ENCODE results near the gene CA12. TPM values are rescaled to one million over a fixed set of nuclear protein-coding genes. Genes with fewer than 3 reads are reported as not detected.

Gene CA12
- total RNA-seq, 4 donors from 2014 or later = 13.3 to 46.7 (median 17.5) TPM

- no peak for TF ChIP-seq CTCF (IDR thresholded peaks at IDR 0.05)
- Histone ChIP-seq H3K9me3 (no peaks in the 10 kb centered on the region), H3K27ac (no peak overlapping the region), H3K36me3 (peaks cover 0 to 24% of the 10 kb centered on the region in 2 donors), H3K27me3 (no peaks in the 10 kb centered on the region), H3K4me1 (no peaks in the 10 kb centered on the region), H3K4me3 (no peak overlapping the region)
- no peak for ATAC-seq
- 73 to 95% methylated on average over 3 of the region's 8 CpGs for WGBS, 2 donors (ENCODE audit: low coverage in 1 of 2)
Measured at GRCh38 chr15:63335543-63336240, 46.0 kb downstream of the CA12 start.

GRCh38 chr15:63334821-63335220 is 46.8 kb downstream of the CA12 start:
- Histone ChIP-seq H3K4me3 (no peak overlapping the region), H3K27ac (no peak overlapping the region), H3K36me3 (peaks cover 0 to 17% of the 10 kb centered on the region in 2 donors), H3K4me1 (no peaks in the 10 kb centered on the region), H3K27me3 (no peaks in the 10 kb centered on the region), H3K9me3 (no peaks in the 10 kb centered on the region)
- no peak for TF ChIP-seq POLR2A (IDR thresholded peaks at IDR 0.05)
- TF ChIP-seq POLR2AphosphoS5 (IDR thresholded peaks at IDR 0.05) = no peak
- no peak for TF ChIP-seq EP300 (IDR thresholded peaks at IDR 0.05)
- no peak for TF ChIP-seq CTCF (IDR thresholded peaks at IDR 0.05)
- ATAC-seq = no peak
- 77% methylated on average over 2 of the region's 2 CpGs; no CpG with 5 or more reads in 1 of the 2 donors for WGBS, 2 donors (ENCODE audit: low coverage in 1 of 2)

- 0 to 42% methylated on average over 1 to 7 of the region's 9 CpGs for WGBS, 2 donors (ENCODE audit: low coverage in 1 of 2)
- TF ChIP-seq POLR2AphosphoS5 (IDR thresholded peaks at IDR 0.05) (no peak), EP300 (IDR thresholded peaks at IDR 0.05) (no peak), POLR2A (IDR thresholded peaks at IDR 0.05) (no peak), CTCF (IDR thresholded peaks at IDR 0.05) (no peak)
Measured at GRCh38 chr15:63332367-63333124, 49.1 kb downstream of the CA12 start.

GRCh38 chr15:63331456-63331855 is 50.2 kb downstream of the CA12 start:
- no peaks in the 10 kb centered on the region for H3K36me3 ChIP-seq
- H3K27me3 ChIP-seq = no peaks in the 10 kb centered on the region
- H3K9me3 ChIP-seq = no peaks in the 10 kb centered on the region
- H3K4me3 ChIP-seq = no peak overlapping the region
- H3K4me1 ChIP-seq = no peaks in the 10 kb centered on the region
- TF ChIP-seq POLR2AphosphoS5 (IDR thresholded peaks at IDR 0.05) (no peak), CTCF (IDR thresholded peaks at IDR 0.05) (no peak), EP300 (IDR thresholded peaks at IDR 0.05) (no peak), POLR2A (IDR thresholded peaks at IDR 0.05) (no peak)
- 80 to 100% methylated on average over 2 to 11 of the region's 12 CpGs for WGBS, 2 donors (ENCODE audit: low coverage in 1 of 2)
- H3K27ac ChIP-seq = no peak overlapping the region
- no peak for ATAC-seq

More at GRCh38 chr15:63332367-63333124, 49.1 kb downstream of the CA12 start:
- no peaks in the 10 kb centered on the region for H3K4me1 ChIP-seq
- no peaks in the 10 kb centered on the region for H3K9me3 ChIP-seq
- no peaks in the 10 kb centered on the region for H3K36me3 ChIP-seq
- H3K4me3 ChIP-seq = no peak overlapping the region
- H3K27me3 ChIP-seq = no peaks in the 10 kb centered on the region
- H3K27ac ChIP-seq = no peak overlapping the region
- no peak for ATAC-seq

GRCh38 chr15:63330926-63331325 is 50.7 kb downstream of the CA12 start:
- no peak overlapping the region for H3K27ac ChIP-seq
- H3K27me3 ChIP-seq = no peaks in the 10 kb centered on the region
- H3K36me3 ChIP-seq = no peaks in the 10 kb centered on the region
- H3K4me3 ChIP-seq = no peak overlapping the region
- 80 to 94% methylated on average over 7 to 10 of the region's 10 CpGs for WGBS, 2 donors (ENCODE audit: low coverage in 1 of 2)
- H3K4me1 ChIP-seq = no peaks in the 10 kb centered on the region
- TF ChIP-seq POLR2AphosphoS5 (IDR thresholded peaks at IDR 0.05) (no peak), CTCF (IDR thresholded peaks at IDR 0.05) (no peak), POLR2A (IDR thresholded peaks at IDR 0.05) (no peak), EP300 (IDR thresholded peaks at IDR 0.05) (no peak)
- no peaks in the 10 kb centered on the region for H3K9me3 ChIP-seq
- no peak for ATAC-seq
